Fibroblast of lung (primary cell): ENCODE measurements around the gene KRTAP4-16.
"Not testable (repeated sequence)": the region's sequence is repeated elsewhere in the genome, so short reads cannot be mapped to it uniquely, and the experiment has no call there.

ENCODE experiments used
- CTCF ChIP-seq, 2 donors: IDR thresholded peaks in 1 of 2; conservative IDR thresholded peaks in 1 of 2; 1 replicate in 1 of 2; 2 replicates in 1 of 2; pipeline ENCODE4 v1.5.1; 2011 to 2012; ENCODE audit warnings: low read length in 2 of 2, control low read depth in 1 of 2, inconsistent platforms in 1 of 2, low read depth in 1 of 2, mild to moderate bottlenecking in 1 of 2
- EZH2 ChIP-seq: IDR thresholded peaks from 2 replicates; pipeline ENCODE4 v1.5.1; 2012; ENCODE audit warnings: low read length, control low read depth, mild to moderate bottlenecking; ENCODE audit errors: missing control alignments

GRCh38 chr17:41059276-41060051, 42.5 kb downstream of the KRTAP4-16 start:
- not testable (repeated sequence) for TF ChIP-seq CTCF (conservative IDR thresholded peaks at IDR 0.05 in 1 of 2, IDR thresholded peaks at IDR 0.05 in 1 of 2; ENCODE audit: low read depth in 1 of 2, low read length in 2 of 2); EZH2
